ENCODE data around the gene SLC27A5.
"Not testable (repeated sequence)": the region's sequence is repeated elsewhere in the genome, so short reads cannot be mapped to it uniquely, and the experiment has no call there.

The SLC27A5 gene

DNA sequence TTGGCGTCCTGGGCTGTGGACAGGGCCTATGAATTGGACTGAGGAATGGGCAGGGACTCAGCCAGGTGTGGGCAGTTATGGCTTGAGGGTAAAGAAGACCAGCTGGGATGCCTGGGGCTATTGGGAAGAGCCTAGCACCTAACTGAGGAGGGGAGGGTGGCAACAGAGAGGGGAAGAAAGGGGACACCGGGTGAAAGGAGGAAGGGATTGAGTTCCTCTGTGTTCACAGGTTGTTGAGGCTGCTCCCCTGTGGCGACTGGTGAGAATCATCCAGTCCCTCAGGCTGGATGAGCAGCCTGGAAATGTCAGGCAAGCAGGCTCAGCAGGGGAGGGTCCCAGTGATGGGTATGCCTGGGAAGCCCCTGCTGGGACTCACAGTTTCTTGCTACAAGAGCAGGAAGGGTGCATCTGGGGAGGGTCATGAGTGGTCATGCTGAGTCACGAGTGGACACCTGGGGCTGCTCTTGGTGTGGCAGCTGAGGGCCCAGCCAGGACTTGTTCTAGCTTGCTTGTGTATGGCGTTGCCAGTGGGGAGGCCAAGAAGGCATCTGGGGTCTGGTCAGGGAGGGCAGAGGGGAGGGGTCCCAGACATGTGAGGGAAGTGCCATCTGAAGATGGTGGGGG, 43.5 kb downstream of the SLC27A5 start:
- no peak for DNase-seq (ENCODE audit: low spot score)

DNA sequence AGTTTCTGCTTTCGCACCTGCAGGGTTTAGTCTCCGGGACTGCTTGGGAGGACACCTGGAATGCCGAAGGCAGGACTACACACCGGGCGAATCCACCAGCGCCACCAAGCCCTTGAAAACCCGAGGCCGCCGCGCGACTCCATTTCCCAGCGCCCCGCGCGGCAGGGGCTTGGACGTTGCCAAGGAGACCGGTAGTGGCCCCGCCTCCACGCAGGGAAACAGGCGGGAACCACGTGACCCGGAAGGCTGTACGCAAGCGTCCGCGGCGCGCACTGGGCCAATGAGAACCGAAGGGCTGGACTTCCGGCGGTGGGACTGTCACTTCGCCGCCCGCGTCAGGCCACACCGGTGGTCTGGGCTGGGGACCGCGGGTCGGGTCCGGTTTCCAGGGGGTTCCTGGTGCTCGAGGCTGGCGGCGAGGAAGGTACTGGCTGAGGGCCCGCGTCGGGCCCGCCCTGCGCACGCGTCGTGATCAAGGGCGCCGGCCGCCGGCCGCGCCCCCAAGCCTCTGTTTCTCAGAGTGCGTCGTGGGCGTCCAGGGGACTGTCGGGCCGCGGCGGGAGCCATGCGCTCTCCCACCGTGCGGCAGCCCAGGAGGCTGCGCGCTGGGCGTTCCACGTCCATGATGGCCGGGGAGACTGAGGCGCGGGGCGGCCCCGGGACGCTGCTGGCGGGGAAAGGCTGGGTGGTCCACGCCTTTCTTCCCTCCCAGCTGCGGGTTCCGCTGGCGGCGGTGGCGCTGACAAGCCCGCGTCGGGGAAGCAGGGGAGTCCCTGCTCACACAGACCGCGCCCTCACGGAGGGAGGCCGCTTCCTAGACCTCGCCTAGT, 44.8 kb downstream of the SLC27A5 start, which contains the start of gene ZNF324:
TSS of gene ZNF324 (plus strand) at position 321 of the 830 bp plus-strand sequence. CDS start 2,106 bp downstream, outside the sequence.
- DNase-seq (ENCODE audit: low spot score) = peak; percentile 99

DNA sequence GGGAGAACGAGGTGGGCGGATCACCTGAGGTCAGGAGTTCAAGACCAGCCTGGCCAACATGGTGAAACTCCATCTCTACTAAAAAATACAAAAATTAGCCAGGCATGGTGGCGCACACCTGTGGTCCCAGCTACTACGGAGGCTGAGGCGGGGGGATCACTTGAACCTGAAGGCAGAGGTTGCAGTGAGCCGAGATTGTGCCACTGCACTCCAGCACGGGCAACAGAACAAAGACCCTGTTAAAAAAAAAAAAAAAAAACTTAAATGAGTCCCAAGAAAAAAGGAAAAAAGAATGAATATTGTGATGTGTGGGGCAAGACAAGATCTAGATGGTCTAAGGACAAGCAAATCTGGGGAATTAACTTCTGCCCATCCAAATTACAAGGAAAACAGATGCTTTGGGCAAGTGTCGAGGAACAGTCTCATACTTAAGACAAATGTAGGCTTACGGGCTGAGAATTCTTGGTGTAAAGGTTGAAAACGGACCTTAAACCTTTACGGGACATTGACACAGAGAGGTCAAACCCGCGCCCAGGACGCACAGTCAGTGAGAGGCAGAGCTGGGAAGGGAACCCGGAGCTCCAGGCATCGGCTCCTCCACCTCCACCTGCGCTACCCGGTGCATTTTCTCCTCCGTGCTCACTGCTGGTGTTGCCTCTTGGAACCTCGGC, 45.6 kb downstream of the SLC27A5 start:
- DNase-seq (ENCODE audit: low spot score) = no peak

DNA sequence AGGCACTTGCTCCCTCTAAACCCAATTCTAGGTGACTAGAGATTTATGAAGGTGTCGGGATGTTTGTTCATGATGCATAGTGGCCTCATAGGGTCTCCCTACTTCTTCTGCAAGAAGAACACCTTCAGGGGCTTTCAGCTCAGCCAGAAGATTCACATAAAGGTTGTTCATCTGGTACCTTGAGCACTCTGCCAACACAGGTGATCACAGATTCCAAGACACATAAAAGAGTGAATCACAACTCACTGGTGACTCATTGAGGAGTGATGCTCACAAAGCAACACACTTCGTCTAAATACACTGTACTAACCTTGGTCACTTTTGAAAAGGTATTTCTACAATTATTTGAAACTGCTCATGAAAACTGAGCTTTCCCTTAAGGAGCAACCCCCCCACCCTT, 51.8 kb downstream of the SLC27A5 start:
- no peak for DNase-seq (ENCODE audit: low spot score)

DNA sequence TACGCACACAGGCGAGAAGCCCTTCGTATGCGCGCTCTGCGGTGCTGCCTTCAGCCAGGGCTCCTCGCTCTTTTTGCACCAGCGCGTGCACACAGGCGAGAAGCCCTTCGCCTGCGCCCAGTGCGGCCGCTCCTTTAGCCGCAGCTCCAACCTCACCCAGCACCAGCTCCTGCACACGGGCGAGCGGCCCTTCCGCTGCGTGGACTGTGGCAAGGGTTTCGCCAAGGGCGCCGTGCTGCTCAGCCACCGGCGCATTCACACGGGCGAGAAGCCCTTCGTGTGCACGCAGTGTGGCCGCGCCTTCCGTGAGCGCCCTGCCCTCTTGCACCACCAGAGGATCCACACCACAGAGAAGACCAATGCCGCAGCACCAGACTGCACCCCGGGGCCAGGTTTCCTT, 55.7 kb downstream of the SLC27A5 start:
- no peak for DNase-seq (ENCODE audit: low spot score)

DNA sequence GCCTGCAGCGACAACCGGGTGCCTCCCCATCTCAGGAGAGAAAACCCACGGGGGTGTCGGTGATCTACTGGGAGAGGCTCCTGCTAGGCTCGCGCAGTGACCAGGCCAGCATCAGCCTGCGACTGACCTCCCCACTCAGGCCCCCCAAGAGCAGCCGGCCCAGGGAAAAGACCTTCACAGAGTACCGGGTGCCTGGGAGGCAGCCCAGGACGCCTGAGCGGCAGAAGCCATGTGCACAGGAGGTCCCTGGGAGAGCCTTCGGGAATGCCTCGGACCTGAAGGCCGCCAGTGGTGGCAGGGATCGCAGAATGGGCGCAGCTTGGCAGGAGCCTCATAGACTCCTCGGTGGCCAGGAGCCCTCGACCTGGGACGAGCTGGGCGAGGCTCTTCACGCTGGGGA, 56.5 kb downstream of the SLC27A5 start:
- DNase-seq (ENCODE audit: low spot score) = no peak

DNA sequence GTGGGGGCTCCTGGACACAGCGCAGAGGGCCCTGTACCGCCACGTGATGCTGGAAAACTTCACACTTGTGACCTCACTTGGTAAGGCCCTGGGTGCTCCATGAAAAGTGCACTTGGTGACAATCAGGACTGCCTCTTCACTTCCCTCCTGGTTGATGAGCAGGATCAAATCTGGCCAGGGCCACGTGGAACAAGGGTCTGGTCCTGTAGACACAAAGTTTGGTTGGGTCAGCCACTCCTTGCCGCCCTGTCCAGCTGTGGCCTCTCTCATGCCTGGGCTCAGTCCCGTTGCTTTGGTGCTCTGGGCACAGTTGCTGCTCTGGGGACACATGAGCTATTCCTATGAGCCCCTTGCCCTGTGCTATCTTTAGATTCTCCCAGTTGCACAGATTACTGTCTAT, 58.0 kb downstream of the SLC27A5 start:
- no peak for DNase-seq (ENCODE audit: low spot score)

DNA sequence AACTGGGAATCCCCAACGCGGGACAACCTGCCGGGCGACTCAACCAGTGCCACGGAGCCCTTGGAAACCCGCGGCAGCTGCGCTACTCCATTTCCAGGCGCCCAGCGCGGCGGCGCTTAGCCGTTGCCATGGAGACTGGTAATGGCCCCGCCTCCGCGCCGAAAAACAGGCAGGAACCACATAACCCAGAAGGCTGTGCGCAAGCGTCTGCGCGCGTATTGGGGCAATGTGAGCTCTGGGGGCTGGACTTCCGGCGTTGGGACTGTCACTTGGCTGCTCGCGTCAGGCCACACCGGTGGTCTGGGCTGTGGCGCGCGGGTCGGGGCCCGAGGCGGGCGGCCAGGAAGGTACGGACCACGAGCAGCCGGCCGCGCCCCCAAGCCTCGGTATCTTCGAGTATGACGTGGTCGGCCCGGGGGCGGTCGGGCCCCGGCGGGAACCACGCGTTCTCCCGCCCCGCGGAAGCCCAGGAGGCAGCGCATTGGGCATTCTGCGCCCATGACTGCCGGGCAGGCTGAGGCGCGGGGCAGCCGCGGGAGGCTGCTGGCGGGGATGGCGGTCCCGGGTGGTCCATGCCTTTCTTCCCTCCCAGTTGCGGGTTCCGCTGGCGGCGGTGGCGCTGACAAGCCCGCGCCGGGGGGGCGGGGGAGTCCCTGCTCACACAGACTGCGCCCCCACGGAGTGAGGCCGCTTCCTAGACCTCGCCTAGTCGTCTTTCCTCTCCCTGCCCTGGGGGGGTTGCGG, 60.3 kb downstream of the SLC27A5 start, which contains the start of gene ZNF324B:
TSS of gene ZNF324B (plus strand) at position 265 of the 744 bp plus-strand sequence. CDS start 2,080 bp downstream, outside the sequence.
- DNase-seq (ENCODE audit: low spot score) = peak; percentile 98

DNA sequence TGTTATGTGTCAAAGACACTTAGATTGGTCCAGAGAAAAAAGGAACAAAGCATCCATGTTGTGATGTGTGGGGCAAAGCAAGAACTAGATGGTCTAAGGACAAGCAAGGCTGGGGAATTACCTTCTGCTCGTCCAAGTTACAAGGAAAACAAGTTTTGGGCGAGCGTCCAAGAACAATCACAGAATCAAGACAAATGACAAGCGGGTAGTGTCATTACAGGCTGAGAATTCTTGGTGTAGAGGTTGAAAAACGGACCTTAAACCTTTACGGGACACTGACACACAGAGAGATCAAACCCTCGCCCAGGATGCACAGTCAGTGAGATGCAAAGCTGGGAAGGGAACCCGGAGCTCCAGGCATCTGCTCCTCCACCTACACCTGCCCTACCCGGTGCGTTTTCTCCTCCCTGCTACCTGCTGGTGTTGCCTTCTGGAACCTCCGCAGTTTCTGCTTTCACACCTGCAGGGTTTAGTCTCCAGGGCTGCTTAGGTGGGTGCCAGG, 60.9 kb downstream of the SLC27A5 start:
- no peak for DNase-seq (ENCODE audit: low spot score)

DNA sequence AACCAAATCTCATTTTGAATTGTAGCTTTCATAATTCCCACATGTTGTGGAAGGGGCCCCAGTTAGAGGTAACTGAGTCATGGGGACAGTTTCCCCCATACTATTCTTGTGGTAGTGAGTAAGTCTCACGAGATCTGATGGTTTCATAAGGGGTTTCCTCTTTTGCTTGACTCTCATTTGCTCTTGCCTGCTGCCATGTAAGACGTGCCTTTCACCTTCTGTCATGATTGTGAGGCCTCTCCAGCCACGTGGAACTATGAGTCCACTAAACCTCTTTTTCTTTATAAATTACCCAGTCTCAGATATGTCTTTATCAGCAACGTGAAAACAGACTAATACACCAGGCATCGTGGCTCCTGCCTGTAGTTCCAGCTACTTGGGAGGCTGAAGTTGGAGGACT, 61.8 kb downstream of the SLC27A5 start:
- DNase-seq (ENCODE audit: low spot score) = not testable (repeated sequence)

DNA sequence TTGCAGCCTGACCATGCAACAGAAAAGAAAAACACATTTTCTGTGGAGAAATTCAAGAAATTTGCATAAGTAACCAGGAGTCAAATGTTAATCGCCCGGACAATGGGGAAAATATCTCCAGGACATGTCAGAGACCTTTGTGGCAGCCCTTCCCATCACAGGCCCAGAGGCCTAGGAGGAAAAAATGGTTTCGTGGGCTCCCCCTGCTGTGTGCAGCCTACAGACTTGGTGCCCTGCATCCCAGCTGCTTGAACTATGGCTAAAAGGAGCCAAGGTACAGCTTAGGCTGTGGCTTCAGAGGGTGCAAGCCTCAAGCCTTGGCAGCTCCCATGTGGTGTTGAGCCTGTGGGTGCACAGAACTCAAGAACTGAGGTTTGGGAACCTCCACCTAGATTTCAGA, 62.9 kb downstream of the SLC27A5 start:
- not testable (repeated sequence) for DNase-seq (ENCODE audit: low spot score)

Measured in Ammon's horn (tissue), 1 donor.